Measurements from ENCODE around the gene TMEM167B. TPM values are rescaled to one million over a fixed set of nuclear protein-coding genes. Genes with fewer than 3 reads are reported as not detected.

The TMEM167B gene
- total RNA-seq, 1 experiment from 2014 or later: 15.6 TPM

DNA sequence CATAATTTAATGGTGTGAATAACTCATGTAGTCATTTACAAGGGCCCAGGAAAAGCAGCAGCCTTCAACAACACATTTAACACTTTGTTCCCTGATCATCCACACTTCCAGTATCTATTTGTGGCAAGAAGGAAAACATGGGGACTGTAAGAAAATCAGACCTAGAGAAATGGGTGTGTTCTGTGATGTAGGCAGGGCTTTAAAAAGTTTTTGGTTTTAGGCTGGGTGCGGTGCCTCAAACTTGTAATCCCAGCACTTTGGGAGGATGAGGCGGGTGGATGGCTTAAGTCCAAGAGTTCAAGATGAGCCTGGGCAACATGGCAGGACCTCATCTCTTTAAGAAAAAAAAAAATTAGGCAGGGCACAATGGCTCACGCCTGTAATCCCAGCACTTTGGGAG is 34.5 kb upstream of the TMEM167B start (continued):
- TF ChIP-seq NFATC4 (CRISPR knock-in tag; IDR thresholded peaks at IDR 0.05) (no peak), TEAD4 (CRISPR knock-in tag; IDR thresholded peaks at IDR 0.05) (no peak), JAZF1 (CRISPR knock-in tag; IDR thresholded peaks at IDR 0.05) (no peak), NR1H2 (CRISPR knock-in tag; IDR thresholded peaks at IDR 0.05) (no peak), ZNF219 (CRISPR knock-in tag; IDR thresholded peaks at IDR 0.05; ENCODE audit: borderline replicate concordance) (no peak)
- TF ChIP-seq, protein P1, sequence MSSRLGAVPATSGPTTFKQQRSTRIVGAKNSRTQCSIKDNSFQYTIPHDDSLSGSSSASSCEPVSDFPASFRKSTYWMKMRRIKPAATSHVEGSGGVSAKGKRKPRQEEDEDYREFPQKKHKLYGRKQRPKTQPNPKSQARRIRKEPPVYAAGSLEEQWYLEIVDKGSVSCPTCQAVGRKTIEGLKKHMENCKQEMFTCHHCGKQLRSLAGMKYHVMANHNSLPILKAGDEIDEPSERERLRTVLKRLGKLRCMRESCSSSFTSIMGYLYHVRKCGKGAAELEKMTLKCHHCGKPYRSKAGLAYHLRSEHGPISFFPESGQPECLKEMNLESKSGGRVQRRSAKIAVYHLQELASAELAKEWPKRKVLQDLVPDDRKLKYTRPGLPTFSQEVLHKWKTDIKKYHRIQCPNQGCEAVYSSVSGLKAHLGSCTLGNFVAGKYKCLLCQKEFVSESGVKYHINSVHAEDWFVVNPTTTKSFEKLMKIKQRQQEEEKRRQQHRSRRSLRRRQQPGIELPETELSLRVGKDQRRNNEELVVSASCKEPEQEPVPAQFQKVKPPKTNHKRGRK (CRISPR knock-in tag; IDR thresholded peaks at IDR 0.05; ENCODE audit: borderline replicate concordance): no peak

DNA sequence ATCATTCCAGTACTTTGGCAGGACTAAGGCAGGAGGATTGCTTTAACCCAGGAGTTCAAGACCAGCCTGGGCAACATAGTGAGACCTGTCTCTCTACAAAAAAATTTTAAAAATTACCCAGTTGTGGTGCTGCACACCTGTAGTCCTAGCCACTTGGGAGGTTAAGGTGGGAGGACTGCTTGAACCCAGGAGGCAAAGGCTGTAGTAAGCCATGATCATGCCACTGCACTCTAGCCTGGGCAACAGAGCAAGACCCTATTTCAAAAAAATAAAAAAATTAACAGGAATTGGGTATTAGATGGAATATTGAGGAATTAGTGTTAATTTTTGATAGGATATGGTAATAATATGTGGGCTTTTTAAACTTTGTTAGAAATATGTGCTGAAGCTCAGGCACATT is 31.5 kb upstream of the TMEM167B start:
- Mint-ChIP-seq H3K27me3 (ENCODE audit: low read depth) (no peaks in the 10 kb centered on the region), H3K4me3 (no peak overlapping the region), H3K9me3 (no peaks in the 10 kb centered on the region), H3K27ac (no peak overlapping the region), H3K36me3 (peaks cover 12% of the 10 kb centered on the region), H3K4me1 (no peaks in the 10 kb centered on the region)
- DNase-seq (ENCODE audit: low spot score) (no peak), ATAC-seq (no peak)
- ChIA-PET CTCF (interaction anchor here (0.7 to 1.1 kb wide), 2 partner anchors 10 to 17 kb away, joined by 3 read pairs; partner anchors contain the start of gene TAF13), POLR2A (no interaction called here)
- TF ChIP-seq, protein P1 (CRISPR knock-in tag; IDR thresholded peaks at IDR 0.05; ENCODE audit: borderline replicate concordance): no peak
- TF ChIP-seq FOXJ3 (CRISPR knock-in tag; IDR thresholded peaks at IDR 0.05; ENCODE audit: borderline replicate concordance): no peak
- no peak for TF ChIP-seq MLX (CRISPR knock-in tag; IDR thresholded peaks at IDR 0.05)
- TF ChIP-seq ESRRA (CRISPR knock-in tag; IDR thresholded peaks at IDR 0.05; ENCODE audit: borderline replicate concordance): no peak
- TF ChIP-seq PREB (CRISPR knock-in tag; IDR thresholded peaks at IDR 0.05; ENCODE audit: borderline replicate concordance): no peak
- no peak for TF ChIP-seq ARID4B (CRISPR knock-in tag; IDR thresholded peaks at IDR 0.05; ENCODE audit: borderline replicate concordance)
- no peak for TF ChIP-seq ZNF671 (CRISPR knock-in tag; IDR thresholded peaks at IDR 0.05)
- no peak for TF ChIP-seq CREM (CRISPR knock-in tag; IDR thresholded peaks at IDR 0.05)
- TF ChIP-seq NFATC4 (CRISPR knock-in tag; IDR thresholded peaks at IDR 0.05): no peak
- no peak for TF ChIP-seq ATF3 (CRISPR knock-in tag; conservative IDR thresholded peaks at IDR 0.05)
- TF ChIP-seq, protein P2, sequence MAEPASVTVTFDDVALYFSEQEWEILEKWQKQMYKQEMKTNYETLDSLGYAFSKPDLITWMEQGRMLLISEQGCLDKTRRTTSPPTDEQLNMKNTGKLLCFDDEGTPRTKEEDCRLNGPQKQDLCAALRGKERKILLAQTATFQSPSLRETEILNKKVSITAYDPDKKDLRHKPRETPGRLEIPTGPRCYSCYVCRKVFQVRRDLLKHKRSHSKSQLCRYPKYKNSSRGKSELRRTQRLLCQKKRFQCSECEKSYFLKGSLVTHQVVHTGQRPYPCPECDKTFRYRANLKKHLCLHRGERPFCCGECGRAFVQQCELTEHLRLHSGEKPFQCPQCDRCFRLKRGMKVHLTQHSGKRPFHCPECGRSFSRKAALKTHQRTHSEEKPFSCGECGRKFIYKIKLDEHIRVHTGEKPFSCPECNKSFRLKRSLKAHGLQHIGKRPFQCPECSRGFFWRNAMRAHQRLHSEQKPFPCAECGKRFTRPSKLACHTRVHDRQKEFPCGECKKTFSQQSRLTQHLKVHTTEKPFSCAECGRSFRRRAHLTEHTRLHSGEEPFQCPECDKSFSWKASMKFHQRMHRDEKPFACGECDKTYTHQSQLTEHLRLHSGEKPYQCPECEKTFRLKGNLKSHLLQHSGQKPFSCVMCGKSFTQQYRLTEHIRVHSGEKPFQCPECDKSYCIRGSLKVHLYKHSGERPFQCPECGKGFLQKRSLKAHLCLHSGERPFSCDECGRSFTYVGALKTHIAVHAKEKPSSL (CRISPR knock-in tag; conservative IDR thresholded peaks at IDR 0.05): no peak
